Heart right ventricle (tissue), 16 donors: ENCODE results near the gene FIG4. TPM values are rescaled to one million over a fixed set of nuclear protein-coding genes. Genes with fewer than 3 reads are reported as not detected.

Experiments
- ATAC-seq, 8 donors: fragments of 200-7000 bp; cut with Tn5 transposase; one replicate each; pipeline ENCODE4 v1.9.1; 2020; ENCODE audit warnings: mild to moderate bottlenecking in 8 of 8, moderate library complexity in 8 of 8, moderate number of reproducible peaks in 1 of 8
- DNase-seq, 2 donors: peaks; one replicate each; pipeline ENCODE4 v3.0.0-alpha.2; 2020
- H3K27ac ChIP-seq, 10 donors: fragments of 200-600 bp; sonication (generic) in 2 of 10; one replicate each; pipeline versions ENCODE4 v1.5.0 to v1.8.0; 2020 to 2022; ENCODE audit warnings: mild to moderate bottlenecking in 3 of 10
- H3K27me3 ChIP-seq, 7 donors: fragments of 200-600 bp; one replicate each; pipeline ENCODE4 v1.8.0; 2021 to 2022; ENCODE audit warnings: mild to moderate bottlenecking in 2 of 7
- H3K36me3 ChIP-seq, 9 donors: fragments of 200-600 bp; sonication (generic) in 1 of 9; one replicate each; pipeline versions ENCODE4 v1.5.0 to v1.8.0; 2020 to 2022; ENCODE audit warnings: mild to moderate bottlenecking in 2 of 9
- H3K4me1 ChIP-seq, 9 donors: fragments of 200-600 bp; sonication (generic) in 1 of 9; one replicate each; pipeline versions ENCODE4 v1.5.0 to v1.8.0; 2020 to 2022; ENCODE audit warnings: mild to moderate bottlenecking in 4 of 9
- H3K4me3 ChIP-seq, 10 donors: fragments of 200-600 bp; sonication (generic) in 2 of 10; one replicate each; pipeline versions ENCODE4 v1.5.0 to v1.8.0; 2020 to 2022; ENCODE audit warnings: mild to moderate bottlenecking in 7 of 10, moderate library complexity in 2 of 10
- H3K9me3 ChIP-seq, 11 donors: fragments of 200-600 bp in 10 of 11; sonication (generic) in 2 of 11; one replicate each; pipeline versions ENCODE4 v1.5.0 to v1.8.0; 2013 to 2022; ENCODE audit warnings: mild to moderate bottlenecking in 2 of 11, control low read depth in 1 of 11, moderate library complexity in 1 of 11
- WGBS, 2 donors: extraction: QIAGEN DNeasy Blood & Tissue Kit; methylation state at CpG; one replicate each; pipeline ENCODE4 v1.1.7; 2013; ENCODE audit warnings: inconsistent platforms in 1 of 2; 5-methylcytosine and 5-hydroxymethylcytosine counted together
- intact Hi-C, 10 donors: fragments of 100-400 bp; cut with DNase I; formaldehyde crosslinking; loops; one replicate each; pipeline versions ENCODE4 v1.11.1 to v1.14.2; 2022
- polyA plus RNA-seq, 2 donors: library from polyadenylated mRNA; stranded (reverse); fragments of 200-250 nt; gene quantifications; one replicate each; pipeline ENCODE4 v1.2.3, GENCODE V29; 2013
- total RNA-seq, 10 donors: library from RNA; stranded (reverse); fragmentation: NEBNext Ultra II Directional in 3 of 10; extraction: Animal tissue kit (Norgen Biotek cat#: 25700) in 3 of 10; gene quantifications; one replicate each; pipeline versions ENCODE4 v1.2.1 to v1.2.4, GENCODE V29; 2021 to 2023
- TF ChIP-seq, protein P1 (sequence below), 9 donors: fragments of 200-600 bp; sonication (generic) in 2 of 9; IDR thresholded peaks; one replicate each; pipeline versions ENCODE4 v1.5.0 to v1.8.0; 2021 to 2022; ENCODE audit warnings: antibody characterized with exemption in 9 of 9, mild to moderate bottlenecking in 5 of 9, moderate library complexity in 1 of 9
- donor health status: Arrhythmogenic right ventricular cardiomyopathy.
- donor health status: ischemic (EF 13 %, LVEDD 7.1; RV severe dilation, severe dysfunction).
- donor health status: healthy with polysubstance abuse.
- donor health status: DM: no; HTN: yes; CAD: no.
- donor health status: DM: no; HTN: no; CAD: no.
- donor health status: ischemic (EF 25% LVEDD 6.9; RV normal size, moderate dysfunction).
- donor health status: ischemic (EF 25% LVEDD 5.7; RV mildly dilated, moderate dysfunction).
- donor health status: healthy.
- donor health status: DM: yes; HTN: yes; CAD: no.
- donor health status: Ischemic cardiomyopathy.
- donor health status: ischemic (EF 35%, LVEDD 5.7; RV mildly dilated, moderate dysfunction).
- donor health status: nonischemic (EF 11% LVEDD 7.7; RV severe dilation, severe dysfunction).
- donor health status: DM: yes; HTN: yes; CAD: no.
- donor health status: PGD.
- donor health status: ischemic (EF 29% LVEDD 5.4; RV normal size, mild dysfunction).
- donor health status: nonischemic (EF 23%, LVEDD 6.1; RV moderate dilation, normal function).

Gene FIG4
- total and polyA plus RNA-seq, 12 donors: 5.1 to 13.1 (median 9.2) TPM

DNA sequence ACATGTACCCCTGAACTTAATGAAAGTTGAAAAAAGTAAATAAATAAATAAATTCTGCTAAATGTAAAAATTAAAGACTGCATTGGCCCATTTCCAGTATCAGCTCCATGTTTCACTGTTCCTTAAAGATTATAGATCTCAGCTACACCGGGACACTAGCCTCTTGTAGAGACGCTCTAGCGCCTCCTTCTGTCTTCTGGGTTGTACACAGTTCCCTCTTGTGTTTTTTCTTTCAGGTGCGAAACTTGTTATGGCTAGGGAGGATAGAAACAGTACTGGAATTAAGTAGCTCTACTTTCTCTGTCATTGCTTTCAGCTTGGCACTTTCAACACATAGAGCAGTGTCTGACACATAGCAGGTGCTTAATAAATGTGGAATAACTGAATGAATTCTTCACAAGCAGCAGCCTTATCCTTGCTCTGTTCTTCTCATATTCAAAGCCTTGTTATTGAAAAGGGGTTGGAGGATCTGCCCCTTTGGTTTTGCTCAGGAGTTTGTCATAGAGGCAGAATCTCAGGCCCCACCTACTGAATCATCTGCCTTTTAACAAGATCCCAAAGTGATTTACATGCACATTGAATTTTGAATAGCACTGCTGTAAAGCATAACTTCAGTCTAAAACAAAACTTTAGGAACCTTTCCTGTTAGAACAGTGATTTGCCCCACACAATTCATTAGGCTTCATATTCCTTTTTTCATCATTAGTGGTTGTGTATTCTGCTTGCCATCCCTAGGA, 92.3 kb downstream of the FIG4 start:
- TF ChIP-seq, protein P1, sequence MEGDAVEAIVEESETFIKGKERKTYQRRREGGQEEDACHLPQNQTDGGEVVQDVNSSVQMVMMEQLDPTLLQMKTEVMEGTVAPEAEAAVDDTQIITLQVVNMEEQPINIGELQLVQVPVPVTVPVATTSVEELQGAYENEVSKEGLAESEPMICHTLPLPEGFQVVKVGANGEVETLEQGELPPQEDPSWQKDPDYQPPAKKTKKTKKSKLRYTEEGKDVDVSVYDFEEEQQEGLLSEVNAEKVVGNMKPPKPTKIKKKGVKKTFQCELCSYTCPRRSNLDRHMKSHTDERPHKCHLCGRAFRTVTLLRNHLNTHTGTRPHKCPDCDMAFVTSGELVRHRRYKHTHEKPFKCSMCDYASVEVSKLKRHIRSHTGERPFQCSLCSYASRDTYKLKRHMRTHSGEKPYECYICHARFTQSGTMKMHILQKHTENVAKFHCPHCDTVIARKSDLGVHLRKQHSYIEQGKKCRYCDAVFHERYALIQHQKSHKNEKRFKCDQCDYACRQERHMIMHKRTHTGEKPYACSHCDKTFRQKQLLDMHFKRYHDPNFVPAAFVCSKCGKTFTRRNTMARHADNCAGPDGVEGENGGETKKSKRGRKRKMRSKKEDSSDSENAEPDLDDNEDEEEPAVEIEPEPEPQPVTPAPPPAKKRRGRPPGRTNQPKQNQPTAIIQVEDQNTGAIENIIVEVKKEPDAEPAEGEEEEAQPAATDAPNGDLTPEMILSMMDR (IDR thresholded peaks at IDR 0.05): peak in 7 of 9 donors; percentile 11 to 48 (median 36)
- intact Hi-C loops: loop anchor here in 4 of 10 donors (1.0 to 10.0 kb wide), 3 partner anchors 76 to 79 kb away; no protein-coding TSS in a partner anchor
- WGBS, 2 donors: 70 to 79% methylated on average over 4 of the region's 4 CpGs

DNA sequence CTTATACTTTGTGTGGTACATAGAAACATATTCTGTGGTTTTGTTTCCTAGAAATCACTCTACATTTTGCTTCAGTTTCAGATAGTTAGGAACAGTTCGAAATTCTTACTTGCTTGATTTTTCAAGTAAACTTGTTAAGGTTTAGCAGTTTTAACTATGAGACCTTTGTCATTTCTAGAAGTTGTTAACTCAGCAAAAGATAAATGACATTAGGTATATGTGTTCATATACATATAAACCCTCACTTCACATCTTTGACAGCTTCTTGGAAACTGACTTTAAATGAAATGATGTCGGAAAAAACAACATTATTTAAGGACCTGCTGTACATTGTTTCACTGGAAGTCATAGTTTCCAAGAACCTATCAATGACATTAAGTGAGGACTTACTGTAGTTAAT, 96.2 kb downstream of the FIG4 start:
- Histone ChIP-seq H3K27ac (no peak overlapping the region), H3K4me1 (no peaks in the 10 kb centered on the region), H3K9me3 (no peaks in the 10 kb centered on the region), H3K4me3 (no peak overlapping the region), H3K36me3 (peaks cover 0 to 53% (median 9%) of the 10 kb centered on the region in 9 donors), H3K27me3 (no peaks in the 10 kb centered on the region)
- TF ChIP-seq, protein P1 (IDR thresholded peaks at IDR 0.05): no peak
- 92 to 100% methylated on average over 2 of the region's 2 CpGs for WGBS, 2 donors
- DNase-seq (no peak), ATAC-seq (no peak)
- intact Hi-C loops: loop anchor here in 2 of 10 donors (10.0 kb wide), 1 partner anchor 83 kb away; no protein-coding TSS in a partner anchor

More for the DNA sequence above, 92.3 kb downstream of the FIG4 start:
- no peaks in the 10 kb centered on the region for H3K9me3 ChIP-seq
- H3K27me3 ChIP-seq: no peaks in the 10 kb centered on the region
- no peak overlapping the region for H3K4me3 ChIP-seq
- ATAC-seq: peak in 1 of 8 donors; percentile 25
- DNase-seq: no peak
- H3K27ac ChIP-seq: no peak overlapping the region
- peaks cover 0 to 38% (median 9%) of the 10 kb centered on the region in 9 donors for H3K36me3 ChIP-seq
- no peaks in the 10 kb centered on the region for H3K4me1 ChIP-seq

DNA sequence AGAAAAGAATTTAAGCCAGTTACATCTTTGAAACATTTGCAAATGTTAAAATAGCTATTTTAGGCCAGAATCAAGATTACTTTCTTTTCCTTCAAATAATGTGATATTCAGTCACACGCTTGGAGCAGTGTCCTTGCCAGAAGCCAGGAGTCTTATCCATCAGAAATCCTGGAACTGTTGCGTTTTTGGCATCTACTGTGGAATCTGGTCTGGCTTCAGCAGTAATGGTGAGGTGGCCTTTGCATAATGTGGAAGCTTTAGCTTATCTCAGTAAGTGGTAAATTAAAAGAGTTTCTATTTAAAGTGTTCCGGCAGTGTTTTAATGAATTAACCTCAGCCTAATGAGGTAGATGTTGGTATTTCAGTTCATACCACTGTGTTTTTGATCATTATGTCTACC, 97.6 kb downstream of the FIG4 start:
- intact Hi-C loops: loop anchor here in 2 of 10 donors (10.0 kb wide), 1 partner anchor 84 kb away; no protein-coding TSS in a partner anchor
- Histone ChIP-seq H3K36me3 (peaks cover 0 to 53% (median 9%) of the 10 kb centered on the region in 9 donors), H3K4me3 (no peak overlapping the region), H3K27ac (no peak overlapping the region), H3K27me3 (no peaks in the 10 kb centered on the region), H3K4me1 (peaks cover 0 to 10% (median 7%) of the 10 kb centered on the region in 9 donors), H3K9me3 (no peaks in the 10 kb centered on the region)
- 78% methylated on average over 3 of the region's 3 CpGs for WGBS, 2 donors
- ATAC-seq (no peak), DNase-seq (no peak)
- TF ChIP-seq, protein P1 (IDR thresholded peaks at IDR 0.05): no peak

DNA sequence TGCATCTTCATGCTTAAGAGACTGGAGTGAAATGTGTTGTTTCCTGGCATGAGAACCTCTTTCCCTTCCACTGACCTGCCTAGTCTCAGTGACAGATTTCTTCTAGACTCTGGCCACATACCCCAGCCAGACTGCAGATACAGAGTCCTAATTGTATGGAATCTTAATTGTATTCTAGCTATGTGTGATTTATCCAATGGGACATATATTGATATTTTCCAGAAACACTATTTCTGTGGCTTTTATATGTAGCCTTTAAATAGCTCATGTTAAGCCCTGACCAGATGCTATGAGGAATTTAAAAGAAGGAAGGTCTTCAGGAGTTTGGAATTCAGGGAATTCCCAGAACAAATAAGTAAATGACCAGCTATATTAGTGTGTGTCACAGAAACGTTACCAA, 99.0 kb downstream of the FIG4 start:
- WGBS, 2 donors: 37 to 55% methylated on average over 1 of the region's 1 CpG
- Histone ChIP-seq H3K4me1 (peaks cover 0 to 20% (median 15%) of the 10 kb centered on the region in 9 donors), H3K36me3 (peaks cover 0 to 48% (median 9%) of the 10 kb centered on the region in 9 donors), H3K27me3 (no peaks in the 10 kb centered on the region), H3K4me3 (no peak overlapping the region), H3K9me3 (no peaks in the 10 kb centered on the region), H3K27ac (no peak overlapping the region)
- ATAC-seq (no peak), DNase-seq (no peak)
- TF ChIP-seq, protein P1 (IDR thresholded peaks at IDR 0.05): no peak
- intact Hi-C loops: no loop called here
